Activated CD8-positive, alpha-beta T cell treated with anti-CD3 and anti-CD28 coated beads, Interleukin-2, amount 10 ng/mL, durations not matched to agents 7 days and 5 days (primary cell): ENCODE results near the gene CCR5. TPM values are rescaled to one million over a fixed set of nuclear protein-coding genes. Genes with fewer than 3 reads are reported as not detected.
"Not testable (repeated sequence)": the region's sequence is repeated elsewhere in the genome, so short reads cannot be mapped to it uniquely, and the experiment has no call there.

Source experiments
- ATAC-seq: fragments of 150-1000 bp; cut with Tn5 transposase; one replicate; pipeline ENCODE4 v1.10.0; 2021; ENCODE audit warnings: moderate library complexity
- CTCF ChIA-PET: fragments of 350-600 bp; sonication (Branson Sonifier 250); formaldehyde crosslinking; loops from one replicate; lab custom pipeline; 2021; ENCODE audit warnings: antibody characterized with exemption; lab: Charles Lee
- POLR2A ChIA-PET: fragments of 350-600 bp; sonication (Branson Sonifier 250); formaldehyde crosslinking; loops from one replicate; lab custom pipeline; 2021; ENCODE audit warnings: antibody characterized with exemption; lab: Charles Lee
- DNase-seq: peaks from one replicate; pipeline ENCODE4 v3.0.0-alpha.2; 2020
- H3K27ac Mint-ChIP-seq: one replicate; pipeline ENCODE4 v1.8.0; 2021; ENCODE audit warnings: mild to moderate bottlenecking, mixed read lengths
- H3K27me3 Mint-ChIP-seq: one replicate; pipeline ENCODE4 v1.8.0; 2021; ENCODE audit warnings: low read depth, mixed read lengths
- H3K36me3 Mint-ChIP-seq: one replicate; pipeline ENCODE4 v1.8.0; 2021; ENCODE audit warnings: low read depth, mixed read lengths
- H3K4me1 Mint-ChIP-seq: one replicate; pipeline ENCODE4 v1.8.0; 2021; ENCODE audit warnings: low read depth, mixed read lengths
- H3K4me3 Mint-ChIP-seq: one replicate; pipeline ENCODE4 v1.8.0; 2021; ENCODE audit warnings: mild to moderate bottlenecking, mixed read lengths
- H3K9me3 Mint-ChIP-seq: one replicate; pipeline ENCODE4 v1.8.0; 2022; ENCODE audit warnings: mixed read lengths; ENCODE audit not compliant: insufficient read depth
- total RNA-seq, 2 experiments: library from RNA; stranded (reverse); gene quantifications; one replicate each; pipeline ENCODE4 v1.2.3, GENCODE V29; 2021

The CCR5 gene
- total RNA-seq, 2 experiments from 2014 or later: 38.4 to 38.8 TPM

GRCh38 chr3:46398186-46398955 is 27.6 kb downstream of the CCR5 start:
- H3K4me3 Mint-ChIP-seq: no peak overlapping the region
- peaks cover 4% of the 10 kb centered on the region for H3K27me3 Mint-ChIP-seq
- no peak overlapping the region for H3K27ac Mint-ChIP-seq
- POLR2A ChIA-PET: no interaction called here
- H3K9me3 Mint-ChIP-seq: no peaks in the 10 kb centered on the region
- peaks cover 36% of the 10 kb centered on the region for H3K4me1 Mint-ChIP-seq
- DNase-seq (no peak), ATAC-seq (no peak)
- CTCF ChIA-PET: interaction anchor here (1.0 to 2.2 kb wide), 2 partner anchors 9 to 90 kb away, joined by 3 to 8 read pairs; partner anchors contain the start of genes CCR5AS and CCRL2
- peaks cover 10% of the 10 kb centered on the region for H3K36me3 Mint-ChIP-seq

DNA sequence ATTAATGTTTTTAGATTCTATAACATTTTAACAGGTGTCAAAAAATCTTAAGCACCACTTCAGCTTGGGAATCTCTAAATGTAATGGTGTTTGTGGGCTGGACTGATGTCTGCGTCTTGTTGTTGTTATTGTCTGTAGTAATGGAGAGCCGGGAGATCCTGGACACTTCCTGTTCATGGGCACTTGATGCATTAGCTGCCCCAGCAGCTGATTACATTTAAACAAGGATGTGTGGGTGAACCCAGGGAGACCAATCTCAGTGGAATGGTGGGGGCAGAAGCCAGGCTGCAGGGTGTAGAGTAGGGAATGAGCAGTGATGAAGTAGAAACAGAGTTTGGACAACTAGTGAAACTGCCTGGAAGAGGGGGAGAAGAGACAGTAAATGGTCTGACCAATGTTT is 28.4 kb downstream of the CCR5 start:
- H3K36me3 Mint-ChIP-seq: peaks cover 10% of the 10 kb centered on the region
- CTCF ChIA-PET: interaction anchor here (0.6 to 2.2 kb wide), 6 partner anchors 8 to 185 kb away, joined by 3 to 8 read pairs (median 4); partner anchors contain the start of genes CCR5AS and CCRL2
- H3K4me1 Mint-ChIP-seq: peaks cover 30% of the 10 kb centered on the region
- no peak for ATAC-seq
- no peak overlapping the region for H3K4me3 Mint-ChIP-seq
- DNase-seq: no peak
- H3K27me3 Mint-ChIP-seq: peaks cover 10% of the 10 kb centered on the region
- H3K9me3 Mint-ChIP-seq: no peaks in the 10 kb centered on the region
- no peak overlapping the region for H3K27ac Mint-ChIP-seq
- POLR2A ChIA-PET: no interaction called here

DNA sequence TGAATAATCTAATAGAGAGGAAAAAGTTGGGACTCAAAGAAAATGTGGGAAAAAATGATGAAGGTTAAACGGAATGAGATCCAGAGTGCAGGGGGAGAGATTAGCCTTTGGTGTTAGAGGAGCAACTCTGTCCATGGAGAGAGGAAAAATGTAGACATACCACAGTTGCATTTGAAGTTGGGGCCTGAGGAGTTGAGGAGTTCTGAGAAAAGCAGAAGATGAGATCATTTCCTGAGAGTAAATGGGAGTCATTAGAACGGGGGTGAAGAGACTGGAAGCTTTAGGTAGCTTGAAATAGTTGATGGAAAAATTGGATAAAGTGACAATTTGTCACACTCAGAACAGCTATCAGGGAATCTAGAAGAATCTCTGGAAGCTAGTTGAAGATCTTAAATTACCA is 28.8 kb downstream of the CCR5 start:
- no peak overlapping the region for H3K4me3 Mint-ChIP-seq
- H3K4me1 Mint-ChIP-seq: peaks cover 30% of the 10 kb centered on the region
- peaks cover 10% of the 10 kb centered on the region for H3K27me3 Mint-ChIP-seq
- H3K36me3 Mint-ChIP-seq: peaks cover 10% of the 10 kb centered on the region
- POLR2A ChIA-PET: no interaction called here
- H3K9me3 Mint-ChIP-seq: no peaks in the 10 kb centered on the region
- CTCF ChIA-PET: interaction anchor here (0.6 to 2.2 kb wide), 8 partner anchors 9 to 186 kb away, joined by 3 to 8 read pairs (median 4); no protein-coding TSS in a partner anchor
- peak; percentile 50 for ATAC-seq
- no peak overlapping the region for H3K27ac Mint-ChIP-seq
- DNase-seq: no peak

GRCh38 chr3:46400000-46400734 is 29.4 kb downstream of the CCR5 start:
- ATAC-seq: no peak
- DNase-seq: no peak
- ChIA-PET POLR2A (no interaction called here), CTCF (interaction anchor here (0.6 to 2.2 kb wide), 9 partner anchors 9 to 186 kb away, joined by 3 to 8 read pairs (median 4); partner anchors contain the start of gene CCR5)
- no peaks in the 10 kb centered on the region for H3K9me3 Mint-ChIP-seq
- no peak overlapping the region for H3K27ac Mint-ChIP-seq
- H3K4me1 Mint-ChIP-seq: peaks cover 27% of the 10 kb centered on the region
- H3K4me3 Mint-ChIP-seq: no peak overlapping the region
- H3K36me3 Mint-ChIP-seq: peaks cover 10% of the 10 kb centered on the region
- H3K27me3 Mint-ChIP-seq: peaks cover 10% of the 10 kb centered on the region

DNA sequence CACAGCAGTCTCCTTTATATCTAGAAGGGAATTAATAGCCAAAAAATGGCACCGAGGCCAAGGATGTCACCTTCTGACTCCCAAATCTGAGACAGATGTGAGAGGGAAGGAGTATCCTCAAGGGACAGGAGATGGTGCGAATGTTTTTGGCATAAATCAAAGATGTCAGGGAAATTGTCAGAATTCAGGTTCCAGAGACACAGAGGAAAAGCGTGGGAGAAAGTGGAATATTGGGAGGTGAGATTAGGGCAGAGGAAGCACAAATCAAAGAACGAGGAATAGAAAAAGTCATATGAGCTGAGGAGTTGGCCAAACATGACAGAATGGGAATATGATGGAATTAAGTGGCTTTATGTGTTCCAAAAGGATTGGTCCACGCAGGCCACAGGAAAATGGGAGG is 30.1 kb downstream of the CCR5 start:
- H3K27ac Mint-ChIP-seq: no peak overlapping the region
- H3K4me3 Mint-ChIP-seq: no peak overlapping the region
- CTCF ChIA-PET: interaction anchor here (1.0 to 2.2 kb wide), 5 partner anchors 24 to 158 kb away, joined by 3 to 8 read pairs (median 4); partner anchors contain the start of gene CCR5
- POLR2A ChIA-PET: no interaction called here
- no peaks in the 10 kb centered on the region for H3K9me3 Mint-ChIP-seq
- peaks cover 10% of the 10 kb centered on the region for H3K27me3 Mint-ChIP-seq
- DNase-seq: no peak
- peaks cover 21% of the 10 kb centered on the region for H3K4me1 Mint-ChIP-seq
- no peak for ATAC-seq
- H3K36me3 Mint-ChIP-seq: peaks cover 10% of the 10 kb centered on the region

GRCh38 chr3:46401579-46401978 is 30.8 kb downstream of the CCR5 start:
- ChIA-PET POLR2A (no interaction called here), CTCF (no interaction called here)
- no peak for ATAC-seq

GRCh38 chr3:46402902-46403301 is 32.2 kb downstream of the CCR5 start:
- H3K4me1 Mint-ChIP-seq: peaks cover 18% of the 10 kb centered on the region
- H3K27ac Mint-ChIP-seq, ATAC-seq, DNase-seq, H3K9me3 Mint-ChIP-seq, H3K4me3 Mint-ChIP-seq, H3K36me3 Mint-ChIP-seq, H3K27me3 Mint-ChIP-seq: not testable (repeated sequence)
- POLR2A ChIA-PET: interaction anchor here (0.7 to 1.2 kb wide), 2 partner anchors 20 to 118 kb away, joined by 3 read pairs; no protein-coding TSS in a partner anchor
- CTCF ChIA-PET: interaction anchor here (1.2 kb wide), 1 partner anchor 25 kb away, joined by 3 read pairs; no protein-coding TSS in a partner anchor

More at GRCh38 chr3:46401579-46401978, 30.8 kb downstream of the CCR5 start:
- Mint-ChIP-seq H3K9me3 (no peaks in the 10 kb centered on the region), H3K4me1 (peaks cover 17% of the 10 kb centered on the region), H3K4me3 (no peak overlapping the region), H3K27ac (no peak overlapping the region), H3K27me3 (peaks cover 10% of the 10 kb centered on the region), H3K36me3 (peaks cover 10% of the 10 kb centered on the region)
- DNase-seq: no peak

GRCh38 chr3:46405301-46406019 is 34.7 kb downstream of the CCR5 start:
- Mint-ChIP-seq H3K9me3 (no peaks in the 10 kb centered on the region), H3K36me3 (peaks cover 30% of the 10 kb centered on the region), H3K27ac (no peak overlapping the region), H3K4me1 (peaks cover 41% of the 10 kb centered on the region), H3K27me3 (peaks cover 10% of the 10 kb centered on the region), H3K4me3 (no peak overlapping the region)
- ChIA-PET POLR2A (no interaction called here), CTCF (interaction anchor here (1.2 kb wide), 1 partner anchor 10 kb away, joined by 3 read pairs; no protein-coding TSS in a partner anchor)
- ATAC-seq: no peak
- no peak for DNase-seq

DNA sequence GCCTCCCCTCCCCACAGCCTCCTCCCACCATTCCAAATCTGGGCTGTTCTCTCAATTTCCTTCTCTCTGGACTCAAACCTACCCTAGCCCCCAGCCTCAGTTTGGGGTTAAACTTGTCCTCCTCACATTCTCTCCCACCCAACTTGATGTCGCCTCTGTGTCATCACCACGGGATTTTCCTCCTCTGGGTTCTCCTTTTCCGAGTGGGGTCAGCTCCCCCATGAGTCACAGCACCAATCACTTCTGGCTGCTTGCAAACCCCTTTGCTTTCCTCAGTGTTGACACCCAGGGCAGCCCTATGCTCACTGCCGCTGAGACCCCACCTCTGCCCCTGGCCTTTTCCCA is 35.7 kb downstream of the CCR5 start:
- ChIA-PET CTCF (interaction anchor here (0.6 to 2.6 kb wide), 7 partner anchors 8 to 223 kb away, joined by 3 to 11 read pairs (median 3); no protein-coding TSS in a partner anchor), POLR2A (interaction anchor here (1.3 to 1.9 kb wide), 3 partner anchors 10 to 132 kb away, joined by 3 to 8 read pairs (median 6); no protein-coding TSS in a partner anchor)
- Mint-ChIP-seq H3K27ac (peak overlapping the region; percentile 93), H3K4me3 (peak overlapping the region; percentile 87), H3K9me3 (no peaks in the 10 kb centered on the region), H3K4me1 (peaks cover 41% of the 10 kb centered on the region), H3K27me3 (peaks cover 10% of the 10 kb centered on the region), H3K36me3 (peaks cover 30% of the 10 kb centered on the region)
- ATAC-seq: no peak
- no peak for DNase-seq

- DNase-seq (peak; percentile 79), ATAC-seq (peak; percentile 87)
- H3K4me1 Mint-ChIP-seq: peaks cover 41% of the 10 kb centered on the region
- H3K9me3 Mint-ChIP-seq: no peaks in the 10 kb centered on the region
- H3K36me3 Mint-ChIP-seq: peaks cover 30% of the 10 kb centered on the region
- H3K4me3 Mint-ChIP-seq: peak within 1 kb of the TSS; percentile 87
- peaks cover 10% of the 10 kb centered on the region for H3K27me3 Mint-ChIP-seq
- H3K27ac Mint-ChIP-seq: peak within 1 kb of the TSS; percentile 93
- ChIA-PET POLR2A (interaction anchor here (0.7 to 1.9 kb wide), 8 partner anchors 10 to 455 kb away, joined by 3 to 8 read pairs (median 4); no protein-coding TSS in a partner anchor), CTCF (interaction anchor here (0.6 to 2.8 kb wide), 20 partner anchors 9 to 310 kb away, joined by 3 to 17 read pairs (median 3); no protein-coding TSS in a partner anchor)
These were observed 36.3 kb downstream of the CCR5 start, which contains the start of the genes CCR5AS and CCRL2 for GRCh38 chr3:46406788-46407611. CCR5AS (minus strand) TSS chr3:46407066. CCRL2 (plus strand) TSS chr3:46407259; CDS start chr3:46408080, 821 bp downstream.
